NCI-H82 (cell line): ENCODE results near the gene MICAL2.
A peak's percentile ranks its signal among the peaks of the same experiment; 100 is the strongest.

Experiments used
- DNase-seq: peaks from one replicate; lab custom pipeline; 2025; lab: John Stamatoyannopoulos, UW

MICAL2 gene

DNA sequence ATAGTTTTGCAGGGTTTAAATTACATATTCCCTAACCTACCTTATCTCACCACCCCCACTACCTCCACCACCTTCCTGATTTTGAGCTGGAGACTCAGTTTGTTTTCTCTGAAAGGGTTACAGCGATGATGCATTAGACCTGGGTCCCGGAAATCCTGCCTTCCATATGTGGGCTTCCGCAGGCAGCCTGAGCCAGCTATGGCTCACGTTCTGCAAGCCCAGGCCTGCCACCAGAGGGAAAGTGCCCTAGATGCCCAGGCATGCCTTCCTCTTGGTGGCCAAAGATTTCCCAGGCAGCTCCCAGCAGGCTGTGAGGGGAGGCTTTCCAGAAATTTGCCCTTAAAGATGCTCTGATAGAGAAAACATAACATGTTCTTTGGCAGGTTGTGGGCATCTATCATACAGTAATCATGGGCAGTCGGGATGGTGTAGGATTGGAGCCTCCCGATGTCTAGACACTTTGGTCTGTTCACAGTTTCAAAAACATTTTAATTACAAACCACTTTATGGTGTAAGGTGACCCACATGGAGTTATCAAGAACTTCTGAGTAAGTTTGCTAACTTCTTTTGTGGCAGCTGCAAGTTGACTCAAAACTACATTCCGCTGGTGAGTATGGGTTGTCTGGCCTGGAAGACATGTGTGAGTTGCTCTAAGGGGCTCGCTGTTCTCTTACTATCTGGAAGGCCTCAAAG is 79.3 kb downstream of the MICAL2 start:
- DNase-seq, result no peak

DNA sequence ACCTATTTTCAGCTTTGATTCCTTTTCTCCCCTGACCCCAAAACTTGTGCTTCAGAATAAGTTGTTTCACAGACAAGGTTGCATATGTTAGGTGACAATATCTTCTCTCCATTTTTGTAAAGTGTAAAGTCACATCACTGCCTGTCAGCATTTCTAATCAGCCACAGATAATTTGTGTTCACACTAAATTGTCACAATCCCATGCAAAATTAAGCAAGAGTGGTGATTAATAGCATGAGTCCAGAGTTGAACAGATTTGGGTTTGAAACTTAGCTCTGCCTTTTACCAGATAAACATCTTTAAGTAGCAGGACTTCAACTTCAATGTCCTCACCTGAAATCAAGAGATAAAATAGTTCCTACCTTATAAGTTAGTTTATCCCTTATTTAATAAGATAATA is 80.1 kb downstream of the MICAL2 start:
- DNase-seq, result no peak

- DNase-seq, result no peak
Measured at GRCh38 chr11:12192794-12193514, 82.6 kb downstream of the MICAL2 start.

- no peak for DNase-seq
Measured at GRCh38 chr11:12193515-12194336, 83.3 kb downstream of the MICAL2 start.

DNA sequence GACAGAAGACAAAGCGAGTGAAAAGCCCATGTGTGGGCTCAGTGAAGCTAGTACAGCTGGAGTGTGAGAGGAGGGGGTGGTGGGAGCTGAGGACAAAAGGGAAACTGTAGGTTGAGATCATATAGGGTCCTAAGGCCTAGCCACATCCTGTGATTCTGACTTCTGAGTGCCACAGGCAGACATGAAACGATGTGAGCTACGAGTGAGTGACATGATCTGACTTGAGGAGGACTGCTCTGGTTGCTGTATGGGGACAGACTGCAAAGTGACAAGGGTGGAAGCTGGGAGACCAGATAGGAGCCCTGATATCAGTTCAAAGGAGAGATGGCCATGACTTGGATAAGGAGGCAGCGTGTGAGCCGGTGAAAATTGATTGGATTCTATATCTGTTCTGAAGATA is 85.4 kb downstream of the MICAL2 start:
- DNase-seq, result no peak

DNA sequence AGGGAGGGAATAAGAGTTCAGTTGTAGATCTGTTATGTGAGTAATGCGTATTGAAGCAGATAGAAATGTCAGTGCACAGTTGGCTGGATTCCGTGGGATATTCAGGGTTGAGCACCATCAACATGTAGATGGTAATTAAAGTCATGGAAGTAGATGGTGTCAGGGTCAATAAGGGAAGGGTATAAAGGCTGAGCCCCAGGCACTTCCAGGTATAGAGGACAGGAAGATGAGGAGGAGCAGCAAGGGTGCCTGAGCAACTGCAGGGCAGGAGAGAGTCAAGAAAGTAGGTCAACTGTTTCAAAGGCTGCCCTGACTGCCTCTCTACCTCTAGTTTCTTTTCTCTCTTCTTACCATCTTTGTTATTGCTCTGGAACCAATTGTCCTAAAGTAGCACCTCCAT is 85.9 kb downstream of the MICAL2 start:
- DNase-seq, result no peak

- DNase-seq, result no peak
Measured at GRCh38 chr11:12196872-12197271, 86.5 kb downstream of the MICAL2 start.

- DNase-seq, result no peak
Measured at GRCh38 chr11:12198251-12199222, 88.1 kb downstream of the MICAL2 start.

DNA sequence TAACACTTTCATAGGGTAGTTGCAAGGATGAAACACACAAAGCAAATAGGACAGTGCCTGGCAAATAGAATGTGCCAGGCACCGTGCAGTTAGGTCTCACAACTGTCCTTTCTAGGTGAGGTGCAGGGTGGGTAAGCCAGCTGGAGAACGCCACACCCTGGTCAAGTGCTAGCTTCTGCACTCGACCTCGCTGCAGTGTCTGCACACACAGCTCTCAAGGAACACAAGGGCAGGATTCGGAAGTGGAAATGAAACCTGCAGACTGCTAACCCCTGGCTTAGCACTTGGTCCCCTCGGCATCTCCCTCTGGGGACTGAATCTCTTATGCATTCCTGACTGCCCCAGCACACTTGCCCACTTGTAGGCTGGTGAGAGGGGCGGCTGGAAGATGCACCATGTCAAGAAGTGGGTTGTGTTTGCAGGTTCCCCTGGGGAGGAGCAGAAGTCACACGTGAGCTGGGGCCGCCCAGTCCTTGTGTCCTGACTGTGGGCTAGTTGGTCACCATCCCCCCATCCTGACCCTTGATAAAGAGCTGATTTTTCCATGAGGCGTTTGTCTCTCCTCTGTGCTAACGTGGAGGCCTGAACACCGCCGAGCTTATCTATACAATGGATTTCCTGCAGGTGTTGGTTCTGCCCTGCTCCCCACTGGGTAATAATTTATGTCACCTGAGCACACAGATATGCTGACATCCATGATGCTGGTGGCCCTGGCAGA is 89.0 kb downstream of the MICAL2 start:
- DNase-seq, result no peak

DNA sequence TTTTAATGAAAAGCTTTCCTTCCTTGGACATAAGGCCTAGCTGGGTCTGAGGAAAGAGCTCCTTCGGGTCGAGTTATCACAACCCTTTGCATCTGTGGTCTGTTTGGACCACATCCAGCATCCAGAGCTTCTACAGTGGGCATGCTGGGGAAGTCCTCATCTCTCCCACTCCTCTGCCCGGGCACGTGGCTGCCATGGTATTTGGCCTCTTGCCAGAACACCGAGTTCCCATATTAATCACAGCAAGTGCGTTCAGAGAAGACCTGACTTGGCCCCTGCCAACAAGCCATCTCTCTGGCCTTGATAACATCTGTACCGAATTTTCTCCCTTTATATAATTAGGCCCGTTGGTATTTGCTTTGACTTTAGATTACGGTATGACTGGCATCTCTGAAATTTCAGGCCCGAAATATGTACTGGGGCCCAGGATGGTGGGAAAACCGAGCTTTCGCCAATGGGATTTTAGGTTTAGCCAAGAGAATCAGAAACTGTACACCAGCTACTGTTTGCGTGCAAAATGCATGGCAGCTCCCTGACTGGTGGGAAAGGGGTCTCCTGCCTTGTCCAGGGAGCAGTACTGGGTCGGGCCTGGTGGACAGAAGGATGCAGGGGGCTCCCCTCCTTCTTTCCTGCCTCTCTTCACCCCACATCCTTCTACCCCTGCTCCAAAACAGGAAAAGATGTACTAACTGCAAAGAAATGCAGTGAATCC is 90.0 kb downstream of the MICAL2 start:
- DNase-seq, result peak; percentile 21

- no peak for DNase-seq
Measured at GRCh38 chr11:12200991-12201985, 90.9 kb downstream of the MICAL2 start.

DNA sequence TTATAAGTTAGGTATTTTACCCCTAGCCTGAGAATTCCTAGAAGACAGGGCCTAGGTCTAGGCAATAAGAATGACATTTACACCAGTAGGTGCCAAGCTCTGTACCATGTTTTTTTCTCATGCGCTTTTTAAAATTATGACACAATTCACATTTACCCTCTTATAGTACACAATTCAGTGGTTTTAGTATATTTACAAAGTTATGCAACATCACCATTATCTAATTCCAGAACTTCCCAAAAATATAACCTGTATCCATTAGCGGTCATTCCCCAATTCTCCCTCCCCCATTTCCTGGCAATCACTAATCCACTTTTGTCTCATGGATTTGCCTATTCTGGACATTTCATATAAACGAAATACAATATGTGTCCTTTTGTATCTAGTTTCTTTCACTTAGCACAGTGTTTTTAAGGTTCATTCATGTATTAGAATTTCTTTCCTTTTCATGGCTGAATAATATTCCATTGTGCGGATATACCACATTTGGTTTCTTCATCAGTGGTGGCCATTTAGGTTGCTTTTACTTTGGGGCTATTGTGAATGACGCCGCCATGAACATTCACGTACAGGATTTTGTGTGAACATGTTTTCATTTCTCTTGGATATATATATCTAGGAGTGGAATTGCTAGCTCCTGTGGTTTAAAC is 92.4 kb downstream of the MICAL2 start:
- DNase-seq, result no peak

DNA sequence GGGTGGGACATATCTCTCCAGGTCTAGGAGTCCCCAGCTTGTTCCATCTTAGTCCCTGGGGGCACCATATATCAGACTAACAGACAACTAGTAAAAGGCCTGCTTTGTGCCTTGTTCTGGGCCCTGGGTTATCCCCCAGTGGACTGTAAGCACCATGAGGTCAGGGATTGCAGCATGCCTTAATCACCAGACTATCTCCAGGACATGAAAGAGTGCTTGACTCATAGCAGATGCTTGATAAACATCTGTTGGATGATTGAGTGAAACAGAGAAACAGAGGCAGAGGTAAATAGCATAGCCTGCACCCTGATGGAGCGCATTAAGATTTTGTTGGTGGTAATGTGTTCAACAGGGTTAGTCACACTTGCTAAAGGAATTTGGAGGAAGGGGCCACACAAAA is 94.1 kb downstream of the MICAL2 start:
- no peak for DNase-seq

- DNase-seq, result no peak
Measured at GRCh38 chr11:12205330-12205729, 94.9 kb downstream of the MICAL2 start.

DNA sequence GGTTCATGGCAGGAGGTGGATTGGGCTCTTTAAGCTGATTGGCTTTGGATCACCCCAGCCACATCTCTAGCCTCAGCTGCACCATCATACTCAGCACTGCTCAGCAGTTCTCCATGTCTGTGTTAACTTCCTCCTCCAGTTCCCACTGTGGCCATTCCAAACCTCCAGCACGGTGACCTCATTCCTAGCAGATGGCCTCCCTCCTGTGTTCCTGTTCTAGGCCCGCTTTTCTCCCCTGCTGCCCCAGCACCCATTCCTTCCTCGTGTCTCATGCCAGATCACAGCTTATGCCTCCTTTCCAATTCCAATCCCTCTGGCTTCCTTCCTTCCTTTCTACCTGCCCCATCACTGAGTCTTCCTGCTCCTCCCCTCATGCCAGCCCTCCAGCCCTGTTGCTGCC is 96.1 kb downstream of the MICAL2 start:
- DNase-seq, result no peak

DNA sequence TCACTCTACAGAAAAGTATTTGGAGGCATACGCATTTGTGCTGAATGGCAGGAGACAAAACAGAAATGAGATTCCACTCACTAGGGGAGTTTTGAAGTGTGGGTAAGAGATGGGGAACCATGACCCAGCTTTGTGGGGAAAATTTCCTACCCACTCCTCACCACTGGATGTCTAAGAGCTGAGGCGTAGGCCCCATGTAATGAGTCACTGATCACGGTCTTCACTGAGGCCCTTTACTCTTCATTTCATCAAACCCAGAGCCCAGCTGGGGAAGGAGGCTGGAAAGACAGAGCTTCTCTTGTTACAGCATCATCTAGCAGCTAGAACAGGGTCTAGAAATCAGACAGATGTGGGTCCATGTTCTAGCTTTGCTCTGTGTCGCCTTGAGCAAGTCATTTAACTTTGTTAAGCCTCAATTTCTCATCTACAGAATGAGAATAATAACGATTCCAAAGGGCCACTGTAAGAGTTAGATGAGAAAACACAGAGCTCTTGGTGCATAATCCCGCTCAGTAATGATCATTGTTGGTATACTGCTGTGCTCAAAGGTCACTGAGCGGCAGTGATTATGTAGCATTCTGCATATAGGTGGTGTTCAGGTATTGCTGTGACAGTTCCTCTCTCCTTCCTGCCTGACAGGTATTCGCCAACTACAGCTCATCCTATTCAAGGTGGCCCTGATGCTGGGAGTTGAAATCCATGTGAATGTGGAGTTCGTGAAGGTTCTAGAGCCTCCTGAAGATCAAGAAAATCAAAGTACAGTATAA is 97.2 kb downstream of the MICAL2 start:
- DNase-seq, result no peak

DNA sequence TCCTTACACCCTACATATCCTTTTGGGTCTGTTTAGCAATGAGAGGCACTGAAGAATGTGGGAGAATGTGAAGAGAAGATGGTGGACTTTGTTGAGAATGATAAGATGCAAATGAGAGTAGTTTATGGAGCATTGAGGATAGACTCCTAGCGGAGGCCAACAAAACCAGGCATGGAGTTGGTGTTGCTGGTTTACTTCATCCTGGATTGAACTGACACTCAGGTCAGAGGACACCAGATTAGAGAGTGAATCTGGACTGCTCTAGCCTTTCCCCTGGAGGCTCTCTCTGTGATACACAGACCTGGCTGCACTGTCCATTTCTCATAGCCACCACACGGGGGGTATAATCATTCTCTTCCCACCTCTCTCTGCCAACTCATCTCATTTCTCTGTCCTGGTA is 98.7 kb downstream of the MICAL2 start:
- no peak for DNase-seq

- no peak for DNase-seq
Measured at GRCh38 chr11:12210200-12210599, 99.8 kb downstream of the MICAL2 start.
